Activated gamma-delta T cell treated with anti-CD3 and anti-CD28 coated beads, Interleukin-2, amount 50 U/mL, for 16 hours (primary cell): ENCODE data around the gene C14orf39.

Experiments
- DNase-seq: peaks from one replicate; pipeline ENCODE4 v3.0.0-alpha.2; 2020; ENCODE audit warnings: low read depth

Gene C14orf39, protein sequence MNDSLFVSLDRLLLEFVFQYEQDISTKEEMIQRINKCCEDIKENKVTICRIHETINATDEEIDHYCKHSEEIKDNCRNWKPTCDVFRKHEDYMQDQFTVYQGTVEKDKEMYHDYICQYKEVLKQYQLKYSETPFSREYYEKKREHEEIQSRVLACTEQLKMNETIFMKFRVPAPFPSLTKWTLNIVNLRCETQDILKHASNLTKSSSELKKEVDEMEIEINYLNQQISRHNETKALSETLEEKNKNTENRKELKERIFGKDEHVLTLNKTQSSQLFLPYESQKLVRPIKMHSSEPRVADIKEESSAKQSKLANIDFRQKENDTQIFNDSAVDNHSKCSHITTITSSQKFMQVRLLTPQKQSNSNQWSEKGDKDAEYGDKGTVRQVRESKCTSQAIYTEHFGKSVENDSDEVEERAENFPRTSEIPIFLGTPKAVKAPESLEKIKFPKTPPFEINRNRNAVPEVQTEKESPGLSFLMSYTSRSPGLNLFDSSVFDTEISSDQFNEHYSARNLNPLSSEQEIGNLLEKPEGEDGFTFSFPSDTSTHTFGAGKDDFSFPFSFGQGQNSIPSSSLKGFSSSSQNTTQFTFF

DNA sequence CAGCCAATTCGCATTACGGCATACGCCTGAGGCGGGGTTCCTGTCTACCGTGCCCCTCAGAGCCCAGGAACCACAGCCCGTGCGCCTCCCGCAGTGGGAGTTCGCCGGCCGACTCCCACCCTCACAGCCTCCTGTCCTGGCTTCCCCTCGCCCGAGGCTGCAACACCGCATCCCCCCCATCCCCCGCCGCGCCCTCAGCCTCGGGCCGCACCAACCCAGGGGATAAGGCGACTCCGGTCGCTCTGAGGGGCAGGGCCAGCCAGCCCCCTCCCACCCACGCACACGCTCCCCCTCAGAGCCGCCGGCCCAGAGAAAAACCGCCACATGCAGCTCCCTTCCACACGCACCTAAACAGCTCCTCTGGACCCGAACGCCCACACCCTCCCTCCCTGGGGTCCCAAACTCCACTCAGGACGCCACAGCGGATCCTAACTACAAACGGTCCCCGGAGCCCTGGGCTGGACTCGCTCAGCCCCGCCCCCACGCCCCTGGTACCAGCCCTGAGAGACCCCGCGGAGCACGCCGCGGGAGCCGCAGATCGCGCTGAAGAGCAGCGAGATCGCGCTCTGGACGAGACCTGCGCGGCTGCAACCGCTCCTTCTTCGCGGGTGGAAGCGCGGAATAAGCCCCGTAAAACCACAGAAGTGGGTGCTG, at the start of gene C14orf39:
C14orf39 (minus strand) TSS at position 466 of the 654 bp plus-strand sequence. CDS start 985 bp downstream, outside the sequence.
- DNase-seq, result no peak

DNA sequence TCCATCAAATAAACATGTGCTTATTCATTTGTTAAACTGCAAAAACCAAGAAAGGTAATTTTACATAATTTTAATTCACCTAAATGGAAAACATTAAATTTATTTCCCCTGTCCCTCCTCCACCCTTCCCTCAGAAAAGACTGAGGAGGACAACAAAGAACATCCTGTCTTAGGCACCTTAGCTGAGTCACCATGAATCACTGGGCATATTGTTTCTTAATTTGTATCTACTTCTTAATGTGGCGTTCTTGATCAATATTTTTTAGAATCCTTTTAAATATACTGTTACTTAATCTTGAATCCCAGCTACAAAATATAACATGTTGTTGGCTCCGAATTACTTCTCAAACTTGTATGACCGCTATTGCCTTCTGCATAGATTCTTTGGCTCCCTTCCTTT, 46.6 kb upstream of the C14orf39 start:
- DNase-seq, result no peak

DNA sequence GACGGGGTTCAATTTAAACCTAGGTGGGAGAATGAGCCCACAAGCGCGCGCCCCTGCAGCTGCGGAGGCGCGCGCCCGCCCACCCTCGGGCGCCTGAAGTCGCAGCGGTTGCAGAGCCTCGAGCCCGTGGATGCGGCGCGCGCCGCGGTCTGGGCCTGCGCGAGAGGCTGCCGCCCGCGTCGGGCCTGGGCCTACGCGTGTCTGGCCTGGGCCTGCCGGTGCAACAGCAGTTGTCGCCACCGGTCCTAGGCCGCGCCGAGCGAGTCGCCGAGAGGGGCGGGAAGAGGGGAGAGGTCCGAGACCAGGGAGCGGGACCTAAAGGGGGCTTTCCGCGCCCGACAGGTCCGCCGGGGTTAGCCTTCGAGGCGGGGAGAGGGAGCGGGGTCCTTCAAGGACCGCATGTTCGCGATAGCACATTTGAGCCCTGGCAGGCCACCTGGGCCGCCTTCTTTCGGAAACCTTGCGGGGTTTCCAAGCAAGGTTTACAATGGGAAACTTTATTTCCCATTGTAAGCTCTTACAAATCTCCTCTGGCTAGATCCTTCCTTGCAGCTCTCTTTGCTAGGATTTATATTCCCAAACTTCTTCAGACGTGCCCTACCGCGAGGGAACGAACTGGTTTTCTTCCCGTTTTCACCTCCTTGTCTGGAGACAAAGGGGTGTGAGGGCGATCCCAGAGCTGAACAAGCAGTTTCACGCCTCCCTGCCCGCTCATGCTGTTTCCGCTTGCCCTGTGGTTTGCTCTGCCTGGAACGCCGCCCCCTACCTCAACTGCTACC, 29.8 kb upstream of the C14orf39 start:
- no peak for DNase-seq

DNA sequence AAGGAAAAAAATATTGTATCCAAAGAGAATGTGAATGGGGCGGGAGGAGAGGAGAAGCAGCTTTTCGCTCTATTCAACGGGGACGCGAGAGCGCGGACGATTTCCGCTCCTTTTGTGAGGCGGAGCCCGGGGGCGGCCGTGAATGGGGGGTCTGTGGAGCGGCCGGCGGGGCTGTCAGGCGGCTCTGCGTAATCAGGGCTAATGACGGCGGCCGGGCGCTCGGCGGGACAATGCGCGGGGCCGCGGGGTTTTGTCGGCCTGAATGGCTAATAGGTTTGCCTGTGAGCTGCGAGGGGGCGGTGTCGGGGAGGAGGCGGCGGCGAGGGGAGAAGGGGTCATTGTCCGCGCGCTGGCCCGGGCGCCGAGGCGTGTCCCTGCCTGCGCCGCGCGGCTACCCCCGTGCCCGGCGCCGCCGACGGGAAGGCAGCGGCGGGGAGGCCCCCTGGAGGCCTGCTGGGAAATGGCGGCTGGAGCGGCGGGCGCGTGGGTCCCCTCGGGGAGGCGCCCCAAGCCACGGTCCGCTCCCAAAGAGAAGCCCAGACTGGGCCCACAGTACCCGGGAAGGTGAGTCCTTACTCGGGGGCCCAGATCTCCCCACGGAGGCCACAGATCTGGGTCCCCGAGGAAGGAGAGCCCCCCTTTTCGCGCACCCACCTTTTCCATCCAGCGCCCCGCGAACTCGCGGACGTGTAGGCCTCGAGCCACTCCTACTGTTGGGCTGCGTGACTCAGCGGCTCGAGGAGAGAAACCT, 29.1 kb upstream of the C14orf39 start:
- no peak for DNase-seq

DNA sequence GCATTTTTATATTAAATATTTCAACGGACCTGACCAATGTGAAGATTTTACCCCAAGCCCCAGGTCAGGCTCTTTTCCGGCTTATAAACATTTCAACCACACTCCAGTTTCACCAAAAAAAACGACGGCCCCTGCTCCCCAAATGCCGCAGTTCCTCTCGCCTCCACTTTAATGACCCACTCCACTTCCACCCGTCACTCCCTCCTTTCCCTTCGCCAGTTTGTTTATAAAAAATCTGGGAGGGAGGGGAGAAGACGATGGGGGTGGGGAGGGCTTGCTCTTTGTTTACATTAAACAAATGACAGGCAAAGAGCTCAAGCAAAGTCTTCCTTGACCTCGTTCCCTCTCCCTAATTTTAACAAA, 28.5 kb upstream of the C14orf39 start:
- DNase-seq, result no peak

DNA sequence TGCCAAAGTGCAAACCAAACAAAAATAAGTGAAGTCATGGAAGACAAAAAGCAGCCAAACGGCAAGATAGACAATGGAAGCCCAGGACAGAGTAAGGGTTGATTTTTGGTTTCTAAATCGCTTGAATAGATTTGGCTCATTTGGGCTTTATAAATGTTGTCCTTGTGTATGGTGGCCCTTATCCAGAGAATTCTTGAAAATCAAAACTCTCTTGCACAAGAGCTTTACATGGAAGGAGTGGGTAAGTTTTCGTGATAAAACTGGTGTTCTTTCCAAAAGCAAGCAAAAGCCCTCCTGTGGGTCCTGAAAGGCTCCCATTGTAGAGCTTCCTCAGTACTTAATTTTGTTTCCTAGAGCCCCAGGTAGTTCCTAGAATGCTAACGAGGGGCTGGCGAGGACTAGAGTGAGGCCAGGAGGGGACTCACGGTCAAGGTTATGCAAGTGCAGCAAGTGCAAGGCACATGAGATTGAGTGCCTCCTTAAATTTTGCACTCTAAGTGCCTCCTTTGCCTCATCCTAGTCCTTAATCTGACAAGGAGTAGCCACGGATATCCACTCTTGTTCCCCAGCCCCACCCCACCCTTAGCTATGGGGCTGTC, 27.2 kb upstream of the C14orf39 start:
- no peak for DNase-seq

DNA sequence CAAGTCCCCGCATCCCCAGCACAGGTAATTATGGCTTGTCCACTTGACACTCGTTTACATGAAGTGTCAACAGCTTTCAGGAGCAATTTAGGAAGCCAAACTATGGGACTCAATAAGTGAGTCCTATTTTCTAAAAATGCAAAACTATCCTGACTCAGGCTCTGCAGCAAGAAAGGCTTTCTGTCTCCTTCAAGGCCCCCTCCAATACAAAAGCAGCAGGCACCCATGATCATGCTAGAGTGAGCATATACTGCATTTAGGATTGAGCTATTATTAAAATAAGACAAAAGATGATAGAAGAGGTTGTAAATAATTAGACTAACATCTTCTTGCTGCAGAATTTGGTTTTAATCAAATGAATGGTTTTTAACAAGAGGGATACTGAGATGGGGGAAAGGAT, 26.3 kb upstream of the C14orf39 start:
- DNase-seq, result no peak

DNA sequence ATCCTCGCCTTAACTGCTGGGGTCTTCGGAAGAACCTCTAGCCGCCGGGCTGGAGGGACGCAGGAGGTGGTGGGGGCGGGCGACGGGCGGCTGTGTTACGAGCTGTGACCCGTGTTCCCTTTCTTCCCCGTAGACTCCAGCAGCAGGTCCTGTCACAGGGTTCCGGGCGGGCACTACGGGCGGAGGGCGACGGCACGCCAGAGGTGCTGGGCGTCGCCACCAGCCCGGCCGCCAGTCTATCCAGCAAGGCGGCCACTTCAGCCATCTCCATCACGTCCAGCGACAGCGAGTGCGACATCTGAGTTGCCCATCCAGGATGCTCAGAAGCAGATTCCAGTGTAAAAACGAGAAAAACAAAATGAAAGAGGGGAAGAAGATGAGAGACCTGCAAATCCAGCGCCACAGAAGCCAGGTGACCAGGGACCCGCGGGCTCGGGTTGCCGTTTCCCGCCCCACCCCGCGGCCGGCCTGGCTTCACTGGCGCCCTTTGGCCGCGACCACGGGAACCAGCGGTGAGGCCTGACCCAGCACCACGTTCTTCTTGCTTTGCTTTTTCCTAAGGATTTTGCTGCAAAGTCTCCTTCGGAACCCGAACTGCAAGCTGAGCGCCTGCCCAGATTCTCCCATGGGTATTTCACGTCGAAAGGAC, 25.2 kb upstream of the C14orf39 start:
- no peak for DNase-seq

DNA sequence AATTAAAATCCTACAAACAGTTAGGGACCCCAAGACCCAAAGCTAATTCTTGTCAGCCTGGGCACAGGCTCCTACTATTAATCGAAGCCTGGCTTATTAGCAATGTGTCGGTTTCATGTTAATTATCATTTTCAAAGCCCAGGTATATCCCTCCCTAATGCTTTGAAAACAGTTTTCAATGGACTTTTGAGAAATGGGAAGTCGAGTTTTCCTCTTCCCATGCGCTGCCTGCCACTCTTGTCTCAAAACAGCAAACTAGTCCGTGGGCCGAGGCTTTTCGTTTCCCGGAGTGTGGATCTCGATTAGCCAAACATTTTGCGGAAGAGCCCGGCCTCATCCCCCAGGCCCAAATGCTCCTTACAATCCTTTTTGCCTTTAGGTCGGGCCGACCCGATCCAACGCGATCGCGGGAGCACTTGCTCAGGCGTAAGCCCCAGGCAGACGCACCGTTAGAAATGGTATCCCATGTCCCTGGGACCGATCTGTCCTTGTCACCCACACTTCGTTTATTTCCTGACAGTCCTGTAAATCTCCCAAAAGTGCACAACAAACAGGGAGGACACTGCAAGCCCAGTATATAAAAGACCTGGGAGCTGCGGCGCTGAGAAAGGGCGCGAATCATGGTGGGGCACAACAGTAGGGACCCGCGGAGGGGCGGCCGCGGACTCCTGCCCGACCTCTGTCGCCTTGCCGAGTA, 24.5 kb upstream of the C14orf39 start:
- no peak for DNase-seq

DNA sequence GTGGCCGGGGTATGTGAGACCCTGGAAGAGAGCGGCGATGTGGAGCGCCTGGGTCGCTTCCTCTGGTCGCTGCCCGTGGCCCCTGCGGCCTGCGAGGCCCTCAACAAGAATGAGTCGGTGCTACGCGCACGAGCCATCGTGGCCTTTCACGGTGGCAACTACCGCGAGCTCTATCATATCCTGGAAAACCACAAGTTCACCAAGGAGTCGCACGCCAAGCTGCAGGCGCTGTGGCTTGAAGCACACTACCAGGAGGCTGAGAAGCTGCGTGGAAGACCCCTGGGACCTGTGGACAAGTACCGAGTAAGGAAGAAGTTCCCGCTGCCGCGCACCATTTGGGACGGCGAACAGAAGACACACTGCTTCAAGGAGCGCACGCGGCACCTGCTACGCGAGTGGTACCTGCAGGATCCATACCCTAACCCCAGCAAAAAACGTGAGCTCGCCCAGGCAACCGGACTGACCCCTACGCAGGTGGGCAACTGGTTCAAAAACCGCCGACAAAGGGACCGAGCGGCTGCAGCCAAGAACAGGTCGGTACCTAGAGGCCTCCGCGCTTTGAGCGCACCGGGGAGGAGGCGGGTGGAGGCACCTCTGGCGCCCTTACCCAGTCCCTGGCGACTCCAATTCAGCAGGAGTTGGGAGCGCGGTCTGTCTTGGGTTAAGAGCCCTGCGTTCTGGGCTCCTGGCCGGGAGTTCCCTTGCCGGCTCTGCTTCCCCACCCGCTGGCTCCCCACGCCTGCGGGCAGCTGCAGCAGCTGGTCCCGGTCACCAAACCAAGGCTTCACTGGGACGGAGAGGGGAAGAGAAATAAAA, 23.8 kb upstream of the C14orf39 start:
- DNase-seq, result no peak

DNA sequence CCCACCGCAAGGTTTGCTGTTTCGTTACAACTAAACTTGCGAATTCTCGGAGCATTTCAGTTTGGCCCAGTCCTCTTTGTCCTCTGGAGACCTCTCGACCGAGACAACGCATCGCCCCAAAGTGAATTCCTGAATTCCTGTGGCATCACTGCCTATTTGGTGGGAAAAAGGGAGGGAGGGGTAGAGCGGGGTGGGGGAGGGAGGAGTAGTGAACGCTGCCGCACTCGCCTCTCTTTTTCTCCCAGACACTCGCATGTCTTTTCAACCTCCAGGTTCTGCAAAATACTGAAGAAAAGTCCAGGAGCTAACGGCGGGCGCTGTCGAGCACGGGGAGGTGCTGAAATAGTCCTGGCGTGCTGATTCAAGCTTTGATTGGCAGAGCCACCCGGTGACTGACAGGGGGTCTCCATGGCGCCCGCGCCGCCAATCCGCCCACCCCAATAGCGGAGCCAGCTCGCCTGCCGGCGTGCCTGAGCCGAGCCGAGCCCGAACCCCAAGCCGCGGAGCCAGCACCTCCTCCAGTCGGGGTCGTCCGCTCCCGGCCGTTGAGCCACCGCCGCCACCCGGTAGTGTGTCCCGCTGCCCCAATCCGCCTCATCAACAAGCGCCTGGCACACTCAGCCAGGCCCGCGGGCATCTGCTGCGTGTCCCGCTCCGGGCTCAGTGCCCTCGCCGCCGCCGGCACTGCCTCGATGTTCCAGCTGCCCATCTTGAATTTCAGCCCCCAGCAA, 23.0 kb upstream of the C14orf39 start, which contains the start of gene SIX6:
SIX6 (plus strand) TSS at position 440 of the 731 bp plus-strand sequence; CDS start at position 693, 253 bp downstream.
- no peak for DNase-seq

DNA sequence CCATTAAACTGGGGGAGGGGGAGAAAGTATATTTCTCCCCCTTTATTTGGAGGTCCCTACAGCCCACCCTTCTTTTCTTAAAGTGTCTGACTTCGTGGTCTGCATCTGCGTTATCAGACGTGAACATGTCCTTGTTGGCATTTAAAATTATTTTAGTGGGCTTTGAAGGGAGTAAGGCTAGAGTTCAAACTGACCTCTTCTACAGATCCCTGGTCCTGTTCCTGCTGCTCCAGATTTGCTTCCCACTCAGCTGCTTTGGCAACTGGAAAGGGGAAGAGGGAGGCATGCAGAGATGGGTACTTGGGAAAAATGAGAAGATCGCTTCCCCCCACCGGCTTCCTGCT, 22.5 kb upstream of the C14orf39 start:
- no peak for DNase-seq

DNA sequence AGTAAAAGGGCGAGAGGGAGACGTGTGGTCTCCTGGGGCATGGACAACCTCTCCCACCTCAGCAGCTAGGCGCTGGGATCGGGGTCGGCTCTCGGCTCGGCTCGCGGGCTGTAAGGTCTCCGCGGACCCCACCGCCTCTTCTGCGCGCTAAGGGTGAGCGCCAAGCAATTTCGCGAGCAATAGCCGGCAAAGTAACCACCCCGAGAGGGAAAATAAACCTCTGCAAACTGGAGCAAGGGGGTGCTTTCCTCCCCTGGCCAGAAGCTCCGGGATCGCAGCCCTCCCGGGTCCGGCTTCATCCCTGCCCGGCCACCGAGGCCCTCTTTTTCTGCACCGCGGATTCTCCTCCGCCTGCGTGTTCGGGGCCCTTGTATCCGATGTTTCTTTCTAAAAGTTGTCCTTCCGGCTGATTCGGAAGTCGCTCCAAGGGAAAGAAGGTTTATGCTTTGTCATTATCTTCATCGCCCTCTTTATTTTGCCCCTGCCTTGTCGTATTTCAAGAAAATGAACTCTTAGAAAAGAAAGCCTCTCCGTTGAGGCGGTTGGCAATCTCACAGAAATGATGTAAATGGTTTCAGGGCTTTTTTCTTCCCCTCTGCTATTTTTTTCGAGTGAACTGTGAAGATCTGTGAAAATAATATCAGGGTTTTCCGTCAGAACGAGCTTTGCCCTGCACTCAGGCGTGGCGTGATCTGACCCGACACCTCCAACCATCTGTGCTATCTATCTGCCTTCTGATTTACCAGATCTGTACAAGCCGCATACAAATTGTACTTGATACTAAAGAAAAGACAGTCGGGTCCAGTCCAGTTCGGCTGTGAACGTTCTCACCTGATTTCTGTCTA, 21.3 kb upstream of the C14orf39 start:
- DNase-seq, result no peak

DNA sequence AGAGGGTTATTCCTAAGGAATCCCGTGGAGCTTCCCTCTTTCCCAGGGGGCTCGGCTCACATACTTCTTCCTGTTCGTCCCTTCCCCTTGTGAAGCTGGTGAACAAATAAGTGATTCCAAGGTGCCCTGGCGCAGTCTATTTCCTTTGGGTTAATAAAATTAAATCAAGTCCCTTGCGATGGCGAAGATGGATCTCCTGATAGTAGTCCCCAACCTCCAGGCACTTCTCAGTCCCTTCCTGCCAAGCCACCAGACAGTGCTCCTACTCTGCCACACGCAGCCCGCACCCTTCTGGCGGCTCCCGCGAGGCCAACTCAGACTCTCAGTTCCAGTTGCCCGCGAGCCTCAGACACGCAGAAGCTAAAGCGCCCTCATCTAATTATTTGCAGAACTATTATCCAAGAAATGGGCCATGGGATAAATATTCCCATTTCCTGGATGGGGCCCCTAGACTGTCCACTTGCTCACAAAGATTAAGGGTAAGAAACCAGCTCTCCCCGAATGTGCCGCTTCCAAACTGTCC, 20.7 kb upstream of the C14orf39 start:
- no peak for DNase-seq

DNA sequence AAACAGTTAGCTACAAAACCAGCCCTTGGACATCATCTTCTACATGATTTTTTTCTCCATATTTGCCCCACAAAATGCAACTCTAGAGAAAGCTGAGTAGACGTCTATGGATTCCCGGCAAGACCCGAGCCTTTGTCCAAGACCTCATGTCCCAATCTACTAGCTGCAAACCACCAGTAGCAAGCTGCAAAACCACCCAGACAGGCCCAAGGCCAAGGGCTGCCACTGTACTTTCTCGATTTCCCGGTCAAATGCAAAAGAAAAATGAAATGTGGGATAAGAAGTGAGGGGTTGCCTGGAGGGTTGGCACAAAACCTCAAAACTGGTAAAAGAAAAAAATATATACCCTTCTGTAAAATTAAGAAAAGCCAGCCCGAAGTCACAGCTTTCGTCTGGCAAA, 20.1 kb upstream of the C14orf39 start:
- DNase-seq, result no peak

DNA sequence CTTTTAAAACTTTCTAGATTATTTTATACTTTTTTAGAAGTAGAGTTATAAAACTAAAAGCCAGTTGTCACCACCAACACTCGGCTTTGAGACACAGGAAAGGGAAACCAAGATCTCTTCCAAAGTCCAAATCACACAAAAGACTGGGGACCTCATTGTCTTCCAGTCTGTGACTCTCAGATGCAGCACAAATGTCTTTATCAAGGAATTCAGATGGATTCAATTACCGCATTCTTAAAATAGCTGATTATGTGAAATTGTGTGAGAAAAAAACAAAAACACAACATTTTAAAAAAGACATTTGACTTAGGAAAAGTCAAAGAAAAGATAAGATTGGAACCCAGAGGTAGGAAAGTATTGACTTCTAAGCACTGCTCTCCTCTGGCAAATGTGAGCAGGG, 19.6 kb upstream of the C14orf39 start:
- no peak for DNase-seq

DNA sequence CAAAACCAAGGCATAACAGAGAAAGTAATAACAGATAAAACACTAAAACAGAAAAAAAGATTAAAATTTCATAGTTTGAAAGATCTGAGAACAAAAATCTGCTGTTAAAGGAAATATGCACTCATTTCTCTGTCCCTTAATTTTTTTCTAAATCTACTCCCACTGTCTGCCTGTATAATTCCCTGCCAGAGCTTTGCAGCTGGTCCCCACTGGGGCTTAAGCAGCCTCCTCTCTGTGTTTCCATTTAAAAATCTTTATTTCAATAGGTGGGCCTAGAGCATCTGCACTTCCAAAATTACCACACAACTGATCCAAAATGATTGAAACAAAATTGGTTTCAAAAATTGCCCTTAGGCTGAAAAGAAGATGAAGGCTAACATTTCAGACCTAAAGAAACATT, 16.7 kb upstream of the C14orf39 start:
- DNase-seq, result no peak
